Activated T-cell treated with anti-CD3 and anti-CD28 coated beads, Interleukin-2, amount 50 U/mL, for 48 hours (primary cell): ENCODE measurements around the gene RGL4.

Experiments
- DNase-seq, 2 experiments: peaks; one replicate each; pipeline ENCODE4 v3.0.0-alpha.2; 2020

RGL4 gene

GRCh38 chr22:23744485-23744884 lies 53.7 kb downstream of the RGL4 start:
- DNase-seq: no peak

DNA sequence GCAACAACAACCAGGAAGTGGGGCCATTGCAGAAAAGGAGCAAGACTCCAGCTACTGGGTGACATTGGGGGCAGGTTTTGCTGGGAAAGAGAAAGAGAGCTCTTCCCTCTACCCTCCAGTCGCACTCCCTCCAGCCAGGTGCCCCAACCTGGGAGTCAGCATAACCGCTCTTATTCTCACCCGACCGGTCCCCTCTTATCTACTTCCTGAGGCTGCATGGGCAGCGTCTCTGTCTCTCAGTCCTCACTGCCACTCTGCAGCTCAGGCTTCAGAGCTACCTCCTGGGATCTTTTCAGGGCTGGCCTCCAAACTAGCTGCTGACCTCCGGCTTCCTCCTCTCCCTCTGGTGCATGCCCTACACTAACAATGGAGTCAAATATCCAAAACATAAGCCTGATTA lies 55.0 kb downstream of the RGL4 start:
- DNase-seq: no peak
